GM12891 (cell line): Measurements from ENCODE around the gene TTC8.

Source experiments
- PAX5 ChIP-seq: IDR thresholded peaks from 2 replicates; pipeline ENCODE4 v1.6.1; 2011; ENCODE audit warnings: low read length, moderate library complexity, mild to moderate bottlenecking; ENCODE audit not compliant: insufficient read depth, severe bottlenecking
- POLR2A ChIP-seq: IDR thresholded peaks from 2 replicates; pipeline ENCODE4 v1.6.1; 2011; ENCODE audit warnings: low read depth, low read length, control low read depth
- POLR2AphosphoS5 ChIP-seq: IDR thresholded peaks from 2 replicates; pipeline ENCODE4 v1.6.1; 2011; ENCODE audit warnings: low read depth, low read length, control low read depth
- SPI1 ChIP-seq: IDR thresholded peaks from 2 replicates; pipeline ENCODE4 v1.6.1; 2011; ENCODE audit warnings: low read depth, low read length, control low read depth
- TAF1 ChIP-seq: IDR thresholded peaks from 2 replicates; pipeline ENCODE4 v1.6.1; 2011; ENCODE audit warnings: low read depth, low read length, control low read depth

GRCh38 chr14:88882236-88882635 is 57.8 kb downstream of the TTC8 start:
- TF ChIP-seq POLR2AphosphoS5 (no peak), TAF1 (no peak), POLR2A (no peak), SPI1 (no peak), PAX5 (no peak)
